Hepatic stellate cell (primary cell): ENCODE data around the gene ADARB2.
"Not testable (repeated sequence)": the region's sequence is repeated elsewhere in the genome, so short reads cannot be mapped to it uniquely, and the experiment has no call there.

Source experiments
- DNase-seq: peaks from one replicate; pipeline ENCODE4 v3.0.0; 2011; ENCODE audit warnings: low spot score

Gene ADARB2

DNA sequence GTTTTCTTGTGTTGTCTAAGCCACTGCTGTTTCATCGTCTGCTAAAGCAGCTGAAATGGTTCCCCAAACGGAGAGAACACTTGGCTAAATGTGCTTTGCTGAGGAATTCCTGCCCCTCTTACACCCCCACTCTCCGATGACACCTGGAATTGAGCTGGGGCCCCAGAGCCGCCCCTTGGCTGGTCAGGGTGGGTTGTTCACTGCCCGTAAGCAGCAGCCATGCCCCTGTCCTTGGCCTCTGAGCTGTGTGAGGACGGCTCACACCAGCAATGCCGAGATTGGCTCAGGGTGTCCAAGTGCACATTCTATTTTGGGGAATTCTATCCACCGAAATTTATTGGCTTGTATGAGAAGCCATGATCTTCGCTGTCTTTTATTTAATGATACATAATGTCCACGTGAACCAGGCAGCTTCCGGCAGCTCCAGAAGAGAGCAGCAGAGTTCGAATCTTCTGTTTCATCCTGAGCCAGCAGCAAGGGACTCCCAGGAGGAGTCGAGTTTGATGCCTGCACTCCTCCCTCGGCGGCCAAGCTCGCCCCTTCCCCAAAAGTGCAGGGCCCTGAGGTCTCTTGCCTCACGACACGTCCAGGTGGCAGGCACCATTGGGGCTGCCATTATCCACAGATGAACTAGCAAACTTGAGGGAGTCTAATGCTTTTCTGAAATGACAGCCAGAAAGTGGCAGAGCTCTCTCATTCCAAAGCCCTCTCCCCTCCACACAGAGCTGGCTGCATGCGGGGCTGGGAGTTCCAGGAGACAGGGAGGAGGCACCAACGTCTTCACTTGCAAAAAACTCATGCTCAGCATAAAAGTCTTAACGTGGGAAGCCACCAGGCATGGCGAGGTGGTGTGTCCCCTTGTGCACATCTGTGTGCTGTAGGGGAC lies 567.1 kb downstream of the ADARB2 start:
- DNase-seq = no peak

DNA sequence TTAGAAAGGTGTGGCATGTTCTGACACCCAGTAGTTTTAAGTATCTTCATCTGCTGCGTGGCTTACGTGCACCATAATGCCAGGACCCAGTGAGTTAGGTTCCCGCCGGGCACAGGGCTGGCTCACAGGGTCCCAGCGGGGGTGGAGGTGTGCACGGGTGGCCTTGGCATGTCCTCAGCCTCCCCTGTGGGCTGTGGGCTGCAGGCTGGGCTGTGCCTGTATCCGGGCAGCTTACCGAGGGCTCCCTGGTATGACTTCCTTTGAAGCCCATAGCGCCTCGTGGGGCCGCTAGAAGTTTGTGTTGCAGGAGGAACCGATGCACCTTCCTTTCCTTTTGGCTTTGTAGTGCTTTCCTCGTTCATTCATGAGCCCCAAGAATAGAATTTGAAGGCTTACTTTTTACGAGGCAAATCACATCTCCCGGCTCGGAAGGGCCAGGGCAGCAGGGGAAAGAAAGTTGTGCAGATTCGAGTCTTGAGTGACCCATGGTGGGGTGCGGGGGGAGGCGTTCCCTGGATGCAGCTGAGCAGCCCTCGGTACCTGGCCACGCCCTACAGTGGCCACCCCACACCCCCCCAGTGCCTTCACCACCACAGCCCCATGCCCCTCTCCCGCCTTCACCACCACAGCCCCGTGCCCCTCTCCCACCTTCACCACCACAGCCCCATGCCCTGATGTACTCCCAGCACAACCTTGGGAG lies 568.0 kb downstream of the ADARB2 start:
- DNase-seq = no peak

DNA sequence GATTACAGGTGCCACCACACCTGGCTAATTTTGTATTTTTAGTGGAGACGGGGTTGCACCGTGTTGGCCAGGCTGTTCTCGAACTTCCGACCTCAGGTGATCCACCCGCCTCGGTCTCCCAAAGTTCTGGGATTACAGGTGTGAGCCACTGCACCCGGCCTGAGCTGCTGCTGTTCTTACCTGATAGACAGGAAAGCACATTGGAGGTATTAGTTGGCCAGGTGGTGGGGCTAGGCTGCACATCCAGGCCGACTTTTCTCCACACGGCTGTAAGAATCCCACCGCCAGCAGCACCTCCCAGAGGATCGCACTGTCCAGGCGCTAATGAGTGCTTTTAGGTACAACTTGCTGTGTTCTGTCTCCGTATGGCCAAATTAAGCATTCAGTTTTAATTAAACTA lies 568.6 kb downstream of the ADARB2 start:
- DNase-seq = no peak

DNA sequence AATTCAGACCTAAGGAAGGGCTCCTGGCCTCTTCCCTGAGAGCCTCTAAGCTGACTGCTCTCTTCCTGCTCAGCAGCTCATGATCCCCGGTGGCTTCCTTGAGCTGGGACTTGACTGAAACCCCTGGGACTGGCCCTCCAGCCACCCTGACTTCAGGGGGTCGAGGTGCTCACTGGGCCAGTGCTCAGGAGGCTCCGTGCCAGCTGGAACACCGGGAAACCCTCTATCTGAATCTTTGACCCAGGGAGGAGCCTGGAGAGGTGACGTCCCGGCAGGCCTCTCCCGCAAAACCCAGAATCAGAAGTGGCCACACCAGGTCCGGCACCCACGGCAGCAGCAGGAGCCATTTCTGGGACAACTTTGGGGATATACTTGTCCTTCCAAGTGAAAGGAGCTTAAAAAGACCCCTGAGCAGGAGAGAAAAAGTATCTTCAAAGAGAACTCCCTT lies 570.5 kb downstream of the ADARB2 start:
- DNase-seq = no peak

DNA sequence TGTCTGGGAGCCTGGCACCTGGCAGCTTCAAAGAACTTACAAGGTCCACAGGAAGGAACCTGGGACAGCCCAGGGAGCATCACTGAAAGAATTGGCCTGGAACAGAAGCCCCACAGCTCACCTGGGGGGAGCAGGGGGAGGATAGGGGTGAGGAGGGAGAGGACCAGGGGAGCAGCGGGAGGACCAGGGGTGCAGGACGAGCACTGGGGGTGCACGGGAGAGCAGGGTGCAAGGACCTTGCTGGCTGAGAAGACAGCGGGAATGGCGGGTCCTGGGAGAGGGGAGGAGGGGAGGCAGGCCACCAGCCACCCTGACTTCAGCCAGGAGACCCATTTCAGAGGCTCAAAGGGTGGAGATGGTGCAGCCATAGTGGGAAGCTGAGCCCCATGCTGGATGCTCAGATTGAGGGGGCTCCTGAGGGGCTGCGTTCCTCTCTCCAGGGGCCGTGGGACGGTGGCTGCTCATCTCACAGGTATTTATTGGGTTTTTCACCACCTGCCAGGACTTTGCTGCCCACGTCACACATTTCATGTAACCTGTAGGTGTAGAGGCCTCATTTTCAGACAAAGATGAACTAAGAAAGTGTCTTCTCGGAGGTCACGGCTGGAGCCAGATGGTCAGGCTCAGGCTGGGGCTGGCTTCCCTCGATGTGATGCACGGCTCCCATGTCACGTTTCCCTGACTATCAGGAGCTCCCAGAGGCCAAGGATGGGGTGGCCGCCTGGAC lies 571.1 kb downstream of the ADARB2 start:
- no peak for DNase-seq

DNA sequence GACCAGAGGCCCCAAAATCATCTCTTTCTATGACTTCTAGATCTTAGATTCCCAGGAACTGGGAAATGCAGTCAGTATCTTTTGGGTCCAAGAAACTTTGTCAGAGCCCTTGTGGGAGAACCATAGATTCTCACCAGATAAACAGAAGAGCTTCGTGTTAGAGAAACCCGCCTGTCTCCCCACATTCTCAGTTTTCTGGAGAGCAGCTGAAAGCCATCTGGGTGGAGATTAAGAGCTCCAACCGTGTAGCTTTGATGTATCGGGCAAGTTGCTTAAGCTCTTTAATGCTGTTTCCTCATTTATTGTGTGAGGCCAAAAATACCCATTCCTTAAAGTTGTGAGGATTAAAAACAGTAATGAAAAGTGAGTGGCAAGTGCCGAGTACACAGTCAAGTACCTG lies 573.5 kb downstream of the ADARB2 start:
- DNase-seq = no peak

DNA sequence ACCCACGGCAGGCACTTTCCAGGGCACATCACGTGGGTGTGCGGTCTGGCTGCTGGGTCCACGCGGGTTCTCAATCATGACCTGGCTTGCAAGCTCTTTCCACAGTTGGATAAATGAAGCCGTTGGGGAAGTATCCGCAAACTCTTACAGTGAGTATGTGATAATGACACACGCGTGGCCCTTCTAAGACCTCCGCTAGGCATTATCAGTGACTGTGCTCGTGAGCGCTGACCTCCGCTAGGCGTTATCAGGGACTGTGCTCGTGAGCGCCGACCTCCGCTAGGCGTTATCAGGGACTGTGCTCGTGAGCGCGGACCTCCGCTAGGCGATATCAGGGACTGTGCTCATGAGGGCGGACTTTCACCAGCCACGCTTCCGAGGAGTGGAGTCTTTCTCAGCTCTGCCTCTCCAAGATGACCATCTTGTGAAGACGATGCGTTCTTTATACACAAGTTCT lies 574.1 kb downstream of the ADARB2 start:
- no peak for DNase-seq

DNA sequence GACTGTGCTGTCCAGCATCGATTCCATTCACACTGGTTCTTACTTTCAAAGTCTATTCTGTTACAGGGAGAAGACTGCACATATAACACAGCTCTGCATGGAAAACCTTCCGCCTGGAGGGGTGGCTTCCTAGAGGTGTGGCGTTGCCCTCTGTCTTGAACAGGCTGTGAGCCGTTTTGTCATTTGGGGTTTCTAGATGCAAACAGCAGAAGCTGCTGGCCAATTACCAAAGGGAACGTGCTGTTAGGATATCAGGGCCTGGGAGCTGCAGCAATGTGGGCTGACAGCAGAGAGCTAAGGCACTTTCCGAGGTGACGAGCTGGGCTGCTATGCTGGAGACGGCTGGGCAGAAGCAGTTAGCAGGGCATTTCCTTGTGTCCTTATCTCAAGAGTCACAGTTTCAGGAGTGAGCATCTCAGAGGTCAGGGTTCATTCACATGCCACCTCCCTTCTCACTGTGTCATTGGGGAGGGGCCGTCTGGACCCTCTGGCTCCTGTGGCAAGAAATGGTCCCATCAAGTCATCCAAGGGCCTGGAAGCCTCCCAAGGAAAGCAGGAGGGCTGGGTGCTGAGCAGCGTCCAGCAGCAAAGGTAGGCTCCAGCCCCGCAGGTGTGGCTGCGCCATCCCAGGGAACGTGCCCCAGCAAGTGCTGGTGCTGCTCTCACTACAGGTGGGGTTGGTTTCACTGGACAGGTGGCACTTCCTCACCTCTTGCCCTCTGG lies 574.7 kb downstream of the ADARB2 start:
- DNase-seq = no peak

DNA sequence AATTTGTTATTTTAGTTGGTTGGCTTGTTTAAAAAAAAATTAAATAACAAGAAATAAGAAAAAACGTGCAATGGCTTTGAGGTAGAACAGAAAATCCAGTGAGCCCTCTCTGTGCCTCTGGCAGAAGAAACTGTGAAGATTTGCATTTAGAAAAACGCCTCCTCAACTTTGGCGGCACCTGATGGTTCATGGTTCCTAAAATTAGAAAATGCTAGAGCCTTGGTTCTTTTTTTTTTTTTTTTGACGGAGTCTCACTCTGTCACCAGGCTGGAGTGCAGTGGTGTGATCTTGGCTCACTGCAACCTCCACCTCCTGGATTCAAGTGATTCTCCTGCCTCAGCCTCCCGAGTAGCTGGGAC lies 576.0 kb downstream of the ADARB2 start:
- not testable (repeated sequence) for DNase-seq

DNA sequence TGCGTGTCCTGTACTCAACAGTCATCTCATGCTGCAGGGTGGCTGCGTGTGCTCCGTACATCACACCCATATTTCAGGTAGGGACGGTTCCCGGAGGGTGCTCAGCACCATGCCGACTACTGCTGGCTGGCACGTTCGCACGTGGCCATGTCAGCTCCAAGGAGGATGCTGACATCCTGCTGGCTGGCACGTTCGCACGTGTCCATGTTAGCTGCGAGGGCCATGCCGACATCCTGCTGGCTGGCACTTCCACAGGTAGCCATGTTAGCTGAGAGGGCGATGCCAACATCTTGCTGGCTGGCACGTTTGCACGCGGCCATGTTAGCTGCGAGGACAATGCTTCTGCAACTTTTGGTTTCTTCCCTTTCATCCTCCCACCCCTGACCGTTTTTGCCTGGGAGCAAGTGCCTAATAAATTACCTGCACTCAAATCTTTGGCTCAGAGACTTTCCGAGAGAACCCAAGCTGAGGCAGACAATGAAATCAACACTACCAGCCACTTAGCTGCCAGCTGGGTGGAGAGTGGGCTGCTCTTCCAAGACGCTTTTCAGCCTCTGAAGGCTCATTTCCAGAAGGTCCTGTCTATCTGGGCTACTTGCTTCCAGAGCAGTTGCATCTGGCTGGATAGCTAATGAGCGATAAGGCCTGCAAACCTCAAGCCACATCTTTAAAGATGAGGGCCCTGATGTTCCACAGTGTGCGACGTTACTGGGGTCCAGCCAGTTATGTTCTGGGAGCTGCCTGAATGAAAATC lies 576.6 kb downstream of the ADARB2 start:
- DNase-seq = no peak

DNA sequence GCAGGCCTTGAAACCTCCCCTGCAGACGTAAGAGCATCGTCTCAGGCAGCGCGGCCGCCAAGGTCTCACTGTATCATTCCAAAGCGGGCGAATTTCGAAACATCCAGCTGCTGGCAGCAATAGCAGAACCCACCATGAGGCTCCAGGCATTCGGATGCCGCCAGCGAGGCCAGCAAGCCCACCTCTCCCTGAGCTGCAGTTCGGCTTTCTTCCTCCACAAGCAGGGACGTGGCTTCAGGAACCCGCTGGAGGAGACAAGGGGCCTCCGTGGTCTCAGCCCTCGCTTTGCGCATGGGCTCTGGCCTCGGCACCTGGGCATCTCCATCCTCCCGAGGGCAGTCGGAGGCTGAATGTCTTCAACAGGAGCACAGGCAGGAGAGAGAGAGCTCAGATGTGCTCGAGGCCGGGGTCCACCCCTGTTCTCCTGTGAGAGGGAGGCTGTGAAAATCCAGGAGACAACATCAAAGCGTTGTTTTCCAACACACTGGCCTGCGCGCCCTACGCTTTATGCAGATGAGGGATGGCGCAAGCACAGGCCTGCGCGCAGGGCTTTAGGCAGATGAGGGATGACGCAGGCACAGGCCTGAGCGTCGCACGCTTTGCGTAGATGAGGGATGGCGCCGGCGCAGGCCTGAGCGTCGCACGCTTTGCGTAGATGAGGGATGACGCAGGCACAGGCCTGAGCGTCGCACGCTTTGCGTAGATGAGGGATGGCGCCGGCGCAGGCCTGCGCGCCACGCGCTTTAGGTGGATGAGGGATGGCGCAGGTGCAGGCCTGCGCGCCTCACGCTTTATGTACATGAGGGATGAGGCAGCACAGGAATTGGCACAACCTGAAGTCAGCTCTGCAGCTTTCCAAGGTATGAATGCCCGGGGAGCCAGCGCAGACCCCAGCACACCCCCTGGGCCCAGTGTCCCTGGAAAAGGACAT lies 577.9 kb downstream of the ADARB2 start:
- DNase-seq = no peak

DNA sequence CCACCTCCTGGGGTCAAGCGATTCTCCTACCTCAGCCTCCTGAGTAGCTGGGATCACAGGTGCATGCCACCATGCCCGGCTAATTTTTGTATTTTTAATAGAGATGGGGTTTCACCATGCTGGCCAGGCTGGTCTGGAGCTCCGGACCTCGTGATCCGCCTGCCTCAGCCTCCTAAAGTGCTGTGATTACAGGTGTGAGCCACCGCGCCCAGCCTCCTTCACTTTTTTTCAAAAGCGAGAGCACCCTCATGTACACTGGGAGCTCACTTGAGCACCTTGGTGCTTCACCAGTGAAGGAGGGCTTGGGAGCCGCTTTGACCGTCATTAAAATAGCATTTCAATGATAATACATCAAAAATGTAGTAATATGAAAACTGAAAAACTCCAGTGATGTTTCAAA lies 578.8 kb downstream of the ADARB2 start:
- DNase-seq = not testable (repeated sequence)

DNA sequence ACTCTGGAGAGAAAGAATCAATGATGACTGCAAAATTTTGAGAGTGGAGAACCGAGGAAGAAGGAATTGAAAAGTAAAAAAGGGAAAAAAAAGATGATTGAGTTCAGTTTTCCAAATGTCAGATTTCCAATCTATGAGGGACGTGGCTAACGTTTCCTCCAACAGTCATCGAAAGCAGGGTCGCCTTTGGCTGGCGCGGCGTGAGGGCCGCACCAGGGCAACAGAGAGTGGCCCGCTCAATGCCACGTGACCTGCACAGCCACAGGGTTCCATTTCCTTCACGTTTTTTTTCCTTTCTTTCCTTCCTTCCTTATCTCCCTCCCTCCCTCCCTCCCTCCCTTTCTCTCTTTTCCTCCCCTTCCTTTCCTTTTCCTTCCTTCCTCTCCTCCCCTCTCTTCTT lies 579.3 kb downstream of the ADARB2 start:
- DNase-seq = no peak

DNA sequence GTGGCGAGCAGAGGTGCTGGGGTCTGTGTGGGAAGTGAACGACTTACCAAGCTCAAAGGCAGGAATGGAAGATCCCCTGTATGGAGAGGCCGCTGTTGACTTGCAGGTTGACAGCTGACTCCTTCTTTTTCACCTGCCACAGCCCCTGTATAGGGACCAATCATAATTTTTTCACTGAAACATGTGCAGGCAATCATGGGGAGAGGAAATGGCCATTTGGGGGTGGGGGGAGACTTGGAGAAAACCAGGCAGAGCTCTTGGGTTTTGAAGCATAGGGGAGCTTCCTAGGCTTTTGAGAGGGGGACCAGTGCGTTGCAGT lies 579.8 kb downstream of the ADARB2 start:
- no peak for DNase-seq

DNA sequence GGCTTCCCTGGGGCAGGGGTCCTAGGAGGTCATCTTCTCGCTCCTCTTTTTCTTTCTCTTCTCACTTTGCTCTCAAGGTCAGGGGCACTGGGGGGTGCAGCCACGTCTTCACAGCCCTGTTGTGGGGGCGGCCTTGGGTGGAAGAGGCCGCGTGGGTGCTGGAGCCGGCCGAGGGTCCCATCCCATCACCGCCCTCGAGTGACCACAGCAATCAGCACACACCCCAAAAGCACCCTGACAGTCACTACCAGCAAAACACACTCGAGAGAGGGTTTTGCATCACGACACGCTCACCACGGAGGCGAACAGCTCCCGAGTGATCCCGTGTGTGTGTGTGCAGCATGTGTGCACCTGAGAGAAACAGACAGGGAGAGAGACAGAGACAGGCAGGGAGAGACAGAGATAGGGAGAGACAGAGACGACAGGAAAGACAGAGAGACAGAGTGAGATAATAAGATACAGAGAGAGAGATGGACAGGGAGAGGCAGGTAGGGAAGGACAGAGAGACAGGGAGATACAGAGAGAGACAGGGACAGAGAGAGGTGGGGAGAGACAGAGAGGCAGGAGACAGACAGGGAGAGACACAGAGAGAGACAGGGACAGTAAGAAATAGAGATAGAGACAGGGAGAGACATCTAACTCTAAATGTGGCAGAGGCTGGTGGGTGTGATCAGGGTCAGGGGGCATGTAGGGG lies 580.3 kb downstream of the ADARB2 start:
- no peak for DNase-seq

DNA sequence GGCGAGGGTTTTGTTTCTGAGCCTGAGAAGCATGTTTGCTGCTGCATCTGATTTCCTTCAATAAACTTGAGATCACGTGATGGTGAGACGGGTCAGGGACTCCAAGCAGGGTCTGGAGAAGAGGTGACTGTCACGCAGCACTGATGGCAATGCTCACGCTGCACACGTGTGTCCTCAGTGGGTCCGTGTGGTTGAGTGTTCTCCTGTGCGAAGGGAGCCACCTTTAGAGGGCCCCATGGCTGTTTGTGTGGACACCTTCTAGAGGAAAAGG lies 580.8 kb downstream of the ADARB2 start:
- DNase-seq = no peak

DNA sequence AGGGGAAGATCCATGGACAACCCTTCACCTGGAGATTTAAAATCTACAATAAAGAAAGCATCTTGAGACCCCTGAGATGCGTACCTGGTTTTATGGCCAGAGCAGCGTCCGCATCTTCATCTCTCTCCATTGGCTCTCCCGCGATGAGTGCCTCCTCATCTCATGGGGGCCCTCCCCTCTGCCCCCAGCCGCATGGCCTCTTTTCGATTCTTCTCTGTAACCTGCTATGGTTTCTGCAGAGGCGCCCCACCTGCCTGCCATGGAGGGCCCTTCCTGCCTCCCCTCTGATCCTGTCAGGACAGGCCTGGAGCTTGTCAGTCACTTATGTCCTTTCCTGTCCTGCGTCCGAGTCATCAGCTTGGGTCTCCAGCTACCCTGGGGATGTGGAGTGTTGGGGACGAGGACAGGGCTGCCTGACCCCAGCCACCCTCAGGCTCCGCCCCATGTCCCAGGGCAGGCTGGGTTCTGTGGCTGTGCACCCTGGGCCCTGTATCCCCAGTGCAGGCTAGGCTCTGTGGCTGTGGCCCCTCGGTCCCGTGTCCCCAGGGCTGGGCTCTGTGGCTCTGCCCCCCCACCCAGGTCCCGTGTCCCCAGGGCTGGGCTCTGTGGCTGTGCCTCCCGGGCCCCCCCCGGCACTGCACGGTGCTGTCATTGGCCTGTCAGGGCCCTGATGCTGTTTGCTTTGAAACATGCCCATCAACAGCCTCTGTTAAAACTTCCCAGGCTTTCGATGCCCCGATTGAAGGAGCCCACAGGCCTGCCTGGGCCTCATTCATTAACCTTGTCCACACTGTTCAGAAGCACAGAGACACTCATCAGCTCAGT lies 581.3 kb downstream of the ADARB2 start:
- no peak for DNase-seq

DNA sequence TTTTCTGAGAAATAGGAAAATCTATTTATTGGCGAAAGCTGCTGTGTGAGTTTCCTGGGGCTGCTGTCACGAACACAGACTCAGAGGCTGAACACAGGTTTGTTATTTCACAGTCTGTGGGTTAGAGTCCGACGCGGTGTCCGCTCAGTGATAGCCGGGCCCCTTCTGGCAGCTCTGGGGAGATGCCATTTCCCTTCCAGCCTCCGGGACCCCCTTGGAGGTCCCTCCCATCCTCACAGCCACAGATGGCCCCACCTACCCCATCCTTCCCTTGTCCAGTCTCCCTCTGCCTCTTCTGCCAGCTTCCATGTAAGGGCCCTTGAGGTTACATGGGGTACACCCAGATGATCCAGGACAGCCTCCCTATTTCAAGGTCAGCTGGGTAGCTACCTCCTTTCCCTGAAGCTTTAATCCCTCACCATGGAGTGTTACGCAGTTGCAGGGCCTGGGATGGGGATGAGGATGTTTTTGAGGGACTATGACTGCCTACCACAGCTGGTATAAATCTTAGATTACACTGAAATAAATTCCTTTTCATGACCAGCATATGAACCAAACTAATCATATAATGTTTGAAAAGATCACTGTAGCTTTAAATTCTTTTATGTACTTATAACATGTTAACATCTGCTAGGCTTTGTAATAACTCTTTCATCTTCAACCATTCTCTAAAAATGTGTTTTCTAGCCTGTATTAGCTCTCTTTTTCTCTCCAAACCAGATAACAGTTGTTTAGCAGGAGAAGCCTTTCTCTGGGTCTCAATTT lies 582.6 kb downstream of the ADARB2 start:
- DNase-seq = no peak
